GM11168 (cell line): ENCODE measurements around the gene CDON.
"Not testable (repeated sequence)": the region's sequence is repeated elsewhere in the genome, so short reads cannot be mapped to it uniquely, and the experiment has no call there.

Experiments used
- in situ Hi-C: fragments of 300-500 bp; cut with MboI; formaldehyde crosslinking; loops from one replicate; pipeline ENCODE4 v1.12.0; 2022; ENCODE audit warnings: low sequenced_read_pairs; ENCODE audit not compliant: unreplicated experiment

Gene CDON

GRCh38 chr11:126053415-126054286 lies 9.0 kb downstream of the CDON start:
- in situ Hi-C loops, result no loop called here

- in situ Hi-C loops, result no loop called here
Measured at GRCh38 chr11:126051117-126051516, 11.5 kb downstream of the CDON start.

GRCh38 chr11:126049159-126049558 lies 13.5 kb downstream of the CDON start:
- in situ Hi-C loops, result no loop called here

GRCh38 chr11:126048197-126048596 lies 14.5 kb downstream of the CDON start:
- in situ Hi-C loops, result no loop called here

- in situ Hi-C loops, result no loop called here
Measured at GRCh38 chr11:126046570-126047195, 16.0 kb downstream of the CDON start.

GRCh38 chr11:126039485-126040271 lies 23.0 kb downstream of the CDON start:
- in situ Hi-C loops, result no loop called here

GRCh38 chr11:126035718-126036117 lies 26.9 kb downstream of the CDON start:
- in situ Hi-C loops, result no loop called here

GRCh38 chr11:126034933-126035425 lies 27.7 kb downstream of the CDON start:
- in situ Hi-C loops, result no loop called here

- in situ Hi-C loops, result no loop called here
Measured at GRCh38 chr11:126034039-126034932, 28.4 kb downstream of the CDON start.

- in situ Hi-C loops, result no loop called here
Measured at GRCh38 chr11:126032375-126032774, 30.3 kb downstream of the CDON start.

GRCh38 chr11:126029805-126030204 lies 32.9 kb downstream of the CDON start:
- in situ Hi-C loops, result no loop called here

- in situ Hi-C loops, result no loop called here
Measured at GRCh38 chr11:126029237-126029636, 33.4 kb downstream of the CDON start.

GRCh38 chr11:126028534-126028933 lies 34.1 kb downstream of the CDON start:
- in situ Hi-C loops, result not testable (repeated sequence)

GRCh38 chr11:126026579-126026978 lies 36.1 kb downstream of the CDON start:
- in situ Hi-C loops, result no loop called here

- in situ Hi-C loops, result no loop called here
Measured at GRCh38 chr11:126025822-126026221, 36.8 kb downstream of the CDON start.

GRCh38 chr11:126024123-126024522 lies 38.5 kb downstream of the CDON start:
- in situ Hi-C loops, result no loop called here

- in situ Hi-C loops, result no loop called here
Measured at GRCh38 chr11:126012852-126013251, 49.8 kb downstream of the CDON start.

GRCh38 chr11:126011754-126012153 lies 50.9 kb downstream of the CDON start:
- in situ Hi-C loops, result no loop called here

- in situ Hi-C loops, result no loop called here
Measured at GRCh38 chr11:126011265-126011664, 51.4 kb downstream of the CDON start.

- in situ Hi-C loops, result no loop called here
Measured at GRCh38 chr11:126008956-126009355, 53.7 kb downstream of the CDON start.
